Epithelial cell of esophagus (primary cell): ENCODE measurements around the gene MSS51.

Source experiments
- DNase-seq: peaks from one replicate; pipeline ENCODE4 v3.0.0; 2010; ENCODE audit warnings: low read depth
- H3K4me3 ChIP-seq: 2 replicates; pipeline ENCODE4 v1.5.1; 2011; ENCODE audit warnings: mild to moderate bottlenecking, low read length, control low read depth
- CTCF ChIP-seq: IDR thresholded peaks from 2 replicates; pipeline ENCODE4 v1.5.1; 2011; ENCODE audit warnings: low read depth, mild to moderate bottlenecking, low read length, control low read depth, inconsistent platforms; ENCODE audit not compliant: insufficient read depth; ENCODE audit errors: missing control alignments

Gene MSS51

DNA sequence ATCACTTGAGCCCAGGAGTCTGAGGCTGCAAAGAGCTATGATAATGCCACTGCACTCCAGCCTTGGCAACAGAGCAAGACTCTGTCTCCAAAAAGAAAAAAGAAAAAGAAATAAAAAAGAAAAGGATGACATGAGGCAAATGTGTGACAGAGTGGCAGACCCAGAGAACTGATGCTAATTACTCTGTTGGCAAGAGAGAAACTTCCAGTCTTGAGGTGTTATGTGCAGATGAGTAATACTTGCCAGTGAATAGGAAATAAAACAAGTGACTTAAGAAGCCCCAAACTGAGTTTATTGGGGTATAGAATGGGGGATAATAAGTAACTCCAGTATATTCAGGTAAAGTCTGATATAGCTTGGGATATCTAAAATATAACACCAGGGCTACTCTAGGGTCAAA, 10.1 kb downstream of the MSS51 start:
- no peak for TF ChIP-seq CTCF
- H3K4me3 ChIP-seq: no peak overlapping the region
- DNase-seq: no peak

GRCh38 chr10:73416571-73416970, 16.8 kb downstream of the MSS51 start:
- TF ChIP-seq CTCF: no peak
- no peak for DNase-seq
- no peak overlapping the region for H3K4me3 ChIP-seq

- peak; percentile 84 for DNase-seq
- peak overlapping the region; percentile 86 for H3K4me3 ChIP-seq
- no peak for TF ChIP-seq CTCF
Measured at GRCh38 chr10:73414230-73414945, 19.0 kb downstream of the MSS51 start.

- no peak for TF ChIP-seq CTCF
- peak; percentile 91 for DNase-seq
Measured at GRCh38 chr10:73413528-73414229, 19.7 kb downstream of the MSS51 start, which contains the start of gene ANXA7. ANXA7 (minus strand) TSS chr10:73414058; CDS start chr10:73400856, 13,202 bp downstream.

GRCh38 chr10:73413108-73413527, 20.2 kb downstream of the MSS51 start:
- no peak for TF ChIP-seq CTCF
- peak; percentile 41 for DNase-seq
- H3K4me3 ChIP-seq: peak overlapping the region; percentile 86

More at GRCh38 chr10:73413528-73414229, 19.7 kb downstream of the MSS51 start, which contains the start of gene ANXA7:
- peak within 1 kb of the TSS; percentile 86 for H3K4me3 ChIP-seq

DNA sequence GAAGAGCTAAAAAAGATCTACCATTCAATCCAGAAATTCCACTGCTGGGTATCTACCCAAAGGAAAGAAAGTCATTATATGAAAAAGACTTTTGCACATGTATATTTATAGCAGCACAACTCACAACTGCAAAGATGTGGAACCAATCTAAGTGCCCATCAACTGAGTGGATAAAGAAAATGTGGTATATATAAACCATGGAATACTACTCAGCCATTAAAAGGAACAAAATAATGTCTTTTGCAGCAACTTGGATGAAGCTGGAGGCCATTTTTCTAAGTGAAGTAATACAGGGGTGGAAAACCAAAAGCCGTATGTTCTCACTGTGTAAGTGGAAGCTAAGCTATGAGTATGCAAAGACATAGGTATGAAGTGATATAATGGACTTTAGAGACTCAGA, 22.5 kb downstream of the MSS51 start:
- no peak for DNase-seq
- H3K4me3 ChIP-seq: no peak overlapping the region
- TF ChIP-seq CTCF: no peak
